Gastroesophageal sphincter (tissue), 3 donors: ENCODE results near the gene USP12.

Experiments used
- CTCF ChIP-seq, 4 experiments: fragments of 200-600 bp in 2 of 4; fragments of 450-650 bp in 2 of 4; sonication (generic) in 1 of 4; IDR thresholded peaks; one replicate each; pipeline ENCODE4 v1.5.1; 2017 to 2019; ENCODE audit warnings: antibody characterized with exemption in 4 of 4, mild to moderate bottlenecking in 2 of 4, moderate library complexity in 2 of 4
- POLR2AphosphoS5 ChIP-seq: sonication (generic); formaldehyde crosslinking; IDR thresholded peaks from one replicate; pipeline ENCODE4 v1.6.1; 2017; ENCODE audit warnings: antibody characterized with exemption

- TF ChIP-seq CTCF (IDR thresholded peaks at IDR 0.05) (no peak), POLR2AphosphoS5 (no peak)
Measured at GRCh38 chr13:27054760-27055159, 116.9 kb downstream of the USP12 start.
